ENCODE data around the gene CLCN3.
"Not testable (repeated sequence)": the region's sequence is repeated elsewhere in the genome, so short reads cannot be mapped to it uniquely, and the experiment has no call there.

CLCN3 gene

GRCh38 chr4:169689681-169690080 is 69.3 kb downstream of the CLCN3 start:
- no peak overlapping the region for H3K4me3 ChIP-seq (ENCODE audit: low read length)
- H3K36me3 ChIP-seq (ENCODE audit: control insufficient read depth, insufficient read depth, low read length): no peaks in the 10 kb centered on the region
- H3K27me3 ChIP-seq (ENCODE audit: control insufficient read depth, insufficient read depth, low read length): no peaks in the 10 kb centered on the region
- H3K9me3 ChIP-seq (ENCODE audit: control insufficient read depth, low read length): no peaks in the 10 kb centered on the region
- H3K9ac ChIP-seq (ENCODE audit: low read length): no peak overlapping the region
- H3K4me1 ChIP-seq (ENCODE audit: control insufficient read depth, insufficient read depth, low read length): no peaks in the 10 kb centered on the region

DNA sequence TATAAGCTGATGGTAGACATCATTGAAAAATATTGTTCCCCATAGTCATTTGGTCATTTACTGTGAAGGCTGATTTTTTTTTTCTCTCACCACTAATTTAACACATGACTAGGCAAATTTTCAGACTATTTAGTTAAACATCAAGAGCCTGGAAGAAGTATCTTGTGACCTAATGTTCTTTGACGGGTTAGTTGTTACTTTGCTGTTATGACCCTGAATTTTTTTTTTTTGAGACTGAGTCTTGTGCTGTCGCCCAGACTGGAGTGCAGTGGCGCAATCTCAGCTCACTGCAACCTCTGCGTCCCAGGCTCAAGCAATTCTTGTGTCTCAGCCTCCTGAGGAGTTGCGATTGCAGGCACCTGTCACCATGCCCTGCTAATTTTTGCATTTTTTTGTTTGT is 70.4 kb downstream of the CLCN3 start:
- H3K9me3 ChIP-seq (ENCODE audit: control insufficient read depth, low read length): no peaks in the 10 kb centered on the region
- H3K4me1 ChIP-seq (ENCODE audit: control insufficient read depth, insufficient read depth, low read length): no peaks in the 10 kb centered on the region
- no peaks in the 10 kb centered on the region for H3K36me3 ChIP-seq (ENCODE audit: control insufficient read depth, insufficient read depth, low read length)
- H3K27me3 ChIP-seq (ENCODE audit: control insufficient read depth, insufficient read depth, low read length): no peaks in the 10 kb centered on the region
- H3K9ac ChIP-seq (ENCODE audit: low read length): no peak overlapping the region
- no peak overlapping the region for H3K4me3 ChIP-seq (ENCODE audit: low read length)

DNA sequence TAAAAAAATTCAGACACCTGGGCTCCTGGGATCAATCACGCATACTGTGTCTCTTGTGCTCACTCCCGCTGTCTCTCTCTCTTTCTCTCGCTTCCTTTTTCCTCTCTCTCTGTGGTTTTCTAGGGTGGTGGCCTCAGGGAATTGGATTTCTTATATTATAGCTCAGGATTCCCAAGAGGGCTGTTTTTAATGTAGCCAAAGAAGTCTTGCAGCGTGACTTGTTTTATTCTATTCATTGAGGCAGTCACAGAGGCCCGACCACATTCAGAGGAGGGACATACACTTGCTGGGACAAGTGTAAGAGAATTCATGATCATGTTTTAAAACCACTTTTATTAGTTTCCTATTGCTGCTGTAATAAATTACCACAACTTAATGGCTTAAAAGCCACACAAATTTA is 78.0 kb downstream of the CLCN3 start:
- no peaks in the 10 kb centered on the region for H3K9me3 ChIP-seq (ENCODE audit: control insufficient read depth, low read length)
- H3K27me3 ChIP-seq (ENCODE audit: control insufficient read depth, insufficient read depth, low read length): no peaks in the 10 kb centered on the region
- H3K4me3 ChIP-seq (ENCODE audit: low read length): no peak overlapping the region
- no peaks in the 10 kb centered on the region for H3K4me1 ChIP-seq (ENCODE audit: control insufficient read depth, insufficient read depth, low read length)
- no peaks in the 10 kb centered on the region for H3K36me3 ChIP-seq (ENCODE audit: control insufficient read depth, insufficient read depth, low read length)
- H3K9ac ChIP-seq (ENCODE audit: low read length): no peak overlapping the region

DNA sequence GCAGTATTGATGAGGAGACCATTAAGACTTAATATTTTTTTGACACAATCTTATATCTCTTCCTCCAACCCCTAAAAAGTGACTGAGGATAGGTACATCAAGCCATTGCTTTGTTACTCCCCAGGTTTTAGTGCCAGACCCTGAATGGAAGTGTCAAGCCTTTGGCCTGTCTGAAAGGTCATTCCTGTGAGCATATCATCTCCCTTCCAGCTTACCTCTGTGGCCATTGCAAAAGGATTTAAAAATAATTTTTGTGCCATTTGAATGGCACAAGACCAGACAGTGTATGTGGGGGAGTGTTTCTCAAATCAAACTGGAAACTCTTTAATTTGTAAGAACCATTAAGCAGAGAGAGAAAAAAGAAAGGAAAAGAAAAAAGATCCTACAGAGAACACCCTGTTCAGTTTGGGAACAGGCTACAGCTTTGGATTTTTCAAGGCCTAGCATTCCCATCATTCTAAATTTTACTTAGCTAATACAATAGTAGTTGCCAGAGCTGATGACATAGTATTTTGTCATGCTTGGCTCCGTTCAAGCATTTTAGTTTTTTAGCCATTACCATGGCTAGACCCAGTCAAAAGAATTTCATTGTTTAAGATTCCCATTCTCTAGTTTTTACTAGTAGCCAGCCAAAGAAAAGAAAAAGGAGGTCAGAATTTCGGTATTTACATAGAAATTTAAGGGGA is 87.7 kb downstream of the CLCN3 start:
- H3K27me3 ChIP-seq (ENCODE audit: control insufficient read depth, insufficient read depth, low read length): no peaks in the 10 kb centered on the region
- no peaks in the 10 kb centered on the region for H3K9me3 ChIP-seq (ENCODE audit: control insufficient read depth, low read length)
- H3K4me1 ChIP-seq (ENCODE audit: control insufficient read depth, insufficient read depth, low read length): no peaks in the 10 kb centered on the region
- H3K4me3 ChIP-seq (ENCODE audit: low read length): no peak overlapping the region
- no peak overlapping the region for H3K9ac ChIP-seq (ENCODE audit: low read length)
- peaks cover 2% of the 10 kb centered on the region for H3K36me3 ChIP-seq (ENCODE audit: control insufficient read depth, insufficient read depth, low read length)

DNA sequence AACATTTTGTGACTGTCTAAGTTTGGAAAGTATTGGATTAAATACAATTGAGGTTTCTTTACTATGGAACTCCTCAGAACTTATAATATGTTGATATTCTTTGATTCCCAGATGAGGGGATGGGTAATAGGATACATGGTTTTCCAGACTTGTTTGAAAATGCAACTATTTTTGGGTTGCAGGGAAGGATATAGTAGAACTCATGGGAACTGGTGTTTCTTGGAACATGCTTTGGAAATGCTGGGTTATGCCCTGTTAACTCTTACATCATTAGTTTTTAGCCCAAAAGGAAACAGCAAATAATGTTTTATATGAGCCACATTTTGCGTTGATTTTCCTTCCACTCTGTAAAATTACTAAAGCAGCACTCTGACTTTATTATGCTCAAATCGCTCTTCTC is 95.4 kb downstream of the CLCN3 start:
- Histone ChIP-seq H3K4me3 (ENCODE audit: low read length) (no peak overlapping the region), H3K4me1 (ENCODE audit: control insufficient read depth, insufficient read depth, low read length) (no peaks in the 10 kb centered on the region), H3K9me3 (ENCODE audit: control insufficient read depth, low read length) (no peaks in the 10 kb centered on the region), H3K27me3 (ENCODE audit: control insufficient read depth, insufficient read depth, low read length) (no peaks in the 10 kb centered on the region), H3K9ac (ENCODE audit: low read length) (no peak overlapping the region), H3K36me3 (ENCODE audit: control insufficient read depth, insufficient read depth, low read length) (peaks cover 3% of the 10 kb centered on the region)

- Histone ChIP-seq H3K9ac (ENCODE audit: low read length) (no peak overlapping the region), H3K4me1 (ENCODE audit: control insufficient read depth, insufficient read depth, low read length) (no peaks in the 10 kb centered on the region), H3K4me3 (ENCODE audit: low read length) (no peak overlapping the region), H3K27me3 (ENCODE audit: control insufficient read depth, insufficient read depth, low read length) (no peaks in the 10 kb centered on the region), H3K9me3 (ENCODE audit: control insufficient read depth, low read length) (no peaks in the 10 kb centered on the region), H3K36me3 (ENCODE audit: control insufficient read depth, insufficient read depth, low read length) (peaks cover 3% of the 10 kb centered on the region)
These were observed 96.3 kb downstream of the CLCN3 start for GRCh38 chr4:169716677-169717076.

GRCh38 chr4:169720529-169720928 is 100.2 kb downstream of the CLCN3 start:
- no peak overlapping the region for H3K9ac ChIP-seq (ENCODE audit: low read length)
- no peaks in the 10 kb centered on the region for H3K4me1 ChIP-seq (ENCODE audit: control insufficient read depth, insufficient read depth, low read length)
- no peak overlapping the region for H3K4me3 ChIP-seq (ENCODE audit: low read length)
- H3K9me3 ChIP-seq (ENCODE audit: control insufficient read depth, low read length): no peaks in the 10 kb centered on the region
- no peaks in the 10 kb centered on the region for H3K36me3 ChIP-seq (ENCODE audit: control insufficient read depth, insufficient read depth, low read length)
- no peaks in the 10 kb centered on the region for H3K27me3 ChIP-seq (ENCODE audit: control insufficient read depth, insufficient read depth, low read length)

GRCh38 chr4:169723207-169723965 is 103.0 kb downstream of the CLCN3 start:
- Histone ChIP-seq H3K27me3 (ENCODE audit: control insufficient read depth, insufficient read depth, low read length) (no peaks in the 10 kb centered on the region), H3K36me3 (ENCODE audit: control insufficient read depth, insufficient read depth, low read length) (no peaks in the 10 kb centered on the region), H3K4me3 (ENCODE audit: low read length) (no peak overlapping the region), H3K4me1 (ENCODE audit: control insufficient read depth, insufficient read depth, low read length) (no peaks in the 10 kb centered on the region), H3K9ac (ENCODE audit: low read length) (no peak overlapping the region), H3K9me3 (ENCODE audit: control insufficient read depth, low read length) (no peaks in the 10 kb centered on the region)

- H3K36me3 ChIP-seq (ENCODE audit: control insufficient read depth, insufficient read depth, low read length): no peaks in the 10 kb centered on the region
- no peak overlapping the region for H3K4me3 ChIP-seq (ENCODE audit: low read length)
- H3K9ac ChIP-seq (ENCODE audit: low read length): no peak overlapping the region
- H3K27me3 ChIP-seq (ENCODE audit: control insufficient read depth, insufficient read depth, low read length): no peaks in the 10 kb centered on the region
- H3K4me1 ChIP-seq (ENCODE audit: control insufficient read depth, insufficient read depth, low read length): no peaks in the 10 kb centered on the region
- H3K9me3 ChIP-seq (ENCODE audit: control insufficient read depth, low read length): no peaks in the 10 kb centered on the region
These were observed 103.9 kb downstream of the CLCN3 start for GRCh38 chr4:169724260-169724659.

DNA sequence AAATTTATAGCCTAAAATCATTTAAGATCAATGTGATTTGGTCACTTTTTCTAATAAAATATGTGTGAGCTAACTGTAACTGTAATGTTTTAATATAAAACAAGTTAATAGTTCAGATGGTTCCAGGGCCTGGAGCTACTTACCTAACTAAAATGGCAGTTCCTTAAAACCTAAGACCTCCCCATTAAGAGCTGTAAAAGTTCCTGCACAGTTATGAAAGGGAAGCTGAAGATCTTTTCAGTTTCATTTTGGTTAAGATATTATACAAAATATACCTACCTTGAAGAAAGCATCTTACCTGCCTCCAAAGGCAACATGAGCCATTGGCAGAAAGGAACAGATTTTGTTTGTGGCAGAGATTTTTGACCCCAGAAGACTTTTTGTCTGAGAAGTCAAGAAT is 107.2 kb downstream of the CLCN3 start:
- Histone ChIP-seq H3K36me3 (ENCODE audit: control insufficient read depth, insufficient read depth, low read length) (no peaks in the 10 kb centered on the region), H3K4me3 (ENCODE audit: low read length) (no peak overlapping the region), H3K27me3 (ENCODE audit: control insufficient read depth, insufficient read depth, low read length) (no peaks in the 10 kb centered on the region)

DNA sequence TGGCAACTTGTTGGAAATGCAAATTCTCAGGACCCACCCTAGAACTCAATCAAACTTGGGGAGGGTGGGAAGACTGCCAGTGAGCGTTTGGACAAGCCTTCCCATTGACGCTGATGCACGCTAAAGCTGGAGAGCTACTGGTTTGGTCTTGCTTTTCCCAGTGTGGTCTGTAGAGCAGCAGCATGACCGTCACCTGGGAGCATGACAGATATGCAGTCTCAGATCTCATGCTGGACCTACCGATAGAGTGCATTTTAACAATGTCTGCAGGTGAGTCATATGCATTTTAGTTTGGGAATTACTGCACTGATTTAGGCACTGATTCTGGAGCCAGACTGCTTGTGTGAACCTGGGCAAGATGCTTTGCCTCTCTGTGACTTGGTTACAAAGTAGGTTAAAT is 110.2 kb downstream of the CLCN3 start:
- H3K36me3 ChIP-seq (ENCODE audit: control insufficient read depth, insufficient read depth, low read length): no peaks in the 10 kb centered on the region
- no peaks in the 10 kb centered on the region for H3K9me3 ChIP-seq (ENCODE audit: control insufficient read depth, low read length)
- H3K4me3 ChIP-seq (ENCODE audit: low read length): no peak overlapping the region
- H3K4me1 ChIP-seq (ENCODE audit: control insufficient read depth, insufficient read depth, low read length): no peaks in the 10 kb centered on the region
- no peaks in the 10 kb centered on the region for H3K27me3 ChIP-seq (ENCODE audit: control insufficient read depth, insufficient read depth, low read length)
- no peak overlapping the region for H3K9ac ChIP-seq (ENCODE audit: low read length)

More for the DNA sequence above, 107.2 kb downstream of the CLCN3 start:
- no peaks in the 10 kb centered on the region for H3K9me3 ChIP-seq (ENCODE audit: control insufficient read depth, low read length)
- H3K4me1 ChIP-seq (ENCODE audit: control insufficient read depth, insufficient read depth, low read length): no peaks in the 10 kb centered on the region
- H3K9ac ChIP-seq (ENCODE audit: low read length): no peak overlapping the region

DNA sequence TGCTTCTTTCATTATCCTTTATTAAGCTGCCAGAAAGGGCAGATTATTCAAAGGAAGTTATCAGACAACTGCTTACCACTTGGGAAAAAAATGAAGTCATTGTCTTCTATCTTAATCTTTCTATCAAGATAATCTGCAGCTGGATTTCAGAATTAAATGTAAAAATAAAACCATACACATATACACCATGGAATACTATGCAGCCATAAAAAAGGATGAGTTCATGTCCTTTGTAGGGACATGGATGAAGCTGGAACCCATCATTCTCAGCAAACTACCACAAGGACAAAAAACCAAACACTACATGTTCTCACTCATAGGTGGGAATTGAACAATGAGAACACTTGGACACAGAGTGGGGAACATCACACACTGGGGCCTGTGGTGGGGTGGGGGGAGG is 118.2 kb downstream of the CLCN3 start:
- H3K27me3 ChIP-seq (ENCODE audit: control insufficient read depth, insufficient read depth, low read length); H3K4me1 ChIP-seq (ENCODE audit: control insufficient read depth, insufficient read depth, low read length); H3K36me3 ChIP-seq (ENCODE audit: control insufficient read depth, insufficient read depth, low read length); H3K9ac ChIP-seq (ENCODE audit: low read length); H3K4me3 ChIP-seq (ENCODE audit: low read length); H3K9me3 ChIP-seq (ENCODE audit: control insufficient read depth, low read length): not testable (repeated sequence)

All from mucosa of stomach (tissue), 1 donor.